Liver (tissue), 2 donors: Measurements from ENCODE around the gene ZFP42.

Source experiments
- FOXA1 ChIP-seq: IDR thresholded peaks from 2 replicates; pipeline ENCODE4 v1.6.1; 2016; ENCODE audit warnings: antibody characterized with exemption
- TAF1 ChIP-seq: conservative IDR thresholded peaks from 2 replicates; pipeline ENCODE4 v1.6.1; 2016; ENCODE audit warnings: antibody characterized with exemption, mild to moderate bottlenecking
- donor health status: healthy.

DNA sequence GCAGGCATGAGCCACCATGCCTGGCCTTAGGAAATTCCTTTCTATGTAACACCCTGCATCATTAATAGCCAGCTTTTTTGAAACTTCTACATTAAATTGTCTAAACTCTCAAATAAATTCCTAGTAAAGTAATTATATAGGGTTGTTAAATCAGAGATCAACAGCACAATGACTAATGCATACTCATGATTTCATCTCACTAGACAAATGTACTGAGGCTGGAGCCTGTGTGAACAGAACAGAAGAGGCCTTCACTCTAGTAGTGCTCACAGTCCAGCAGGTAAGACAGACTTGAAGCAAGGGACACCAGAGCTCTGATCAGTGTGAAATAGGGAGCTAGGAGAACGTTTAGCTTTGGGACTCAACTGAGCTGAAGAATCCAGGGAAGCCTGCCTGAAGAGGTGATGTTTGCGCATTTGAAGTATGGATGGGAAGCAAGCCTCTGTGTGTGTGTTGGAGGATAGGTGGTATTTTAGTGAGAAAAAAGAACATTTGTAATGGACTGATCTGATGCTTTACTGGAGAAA is 3.9 kb downstream of the ZFP42 start:
- no peak for TF ChIP-seq FOXA1
- no peak for TF ChIP-seq TAF1
